ENCODE results near the gene TBC1D1.

Gene TBC1D1, protein sequence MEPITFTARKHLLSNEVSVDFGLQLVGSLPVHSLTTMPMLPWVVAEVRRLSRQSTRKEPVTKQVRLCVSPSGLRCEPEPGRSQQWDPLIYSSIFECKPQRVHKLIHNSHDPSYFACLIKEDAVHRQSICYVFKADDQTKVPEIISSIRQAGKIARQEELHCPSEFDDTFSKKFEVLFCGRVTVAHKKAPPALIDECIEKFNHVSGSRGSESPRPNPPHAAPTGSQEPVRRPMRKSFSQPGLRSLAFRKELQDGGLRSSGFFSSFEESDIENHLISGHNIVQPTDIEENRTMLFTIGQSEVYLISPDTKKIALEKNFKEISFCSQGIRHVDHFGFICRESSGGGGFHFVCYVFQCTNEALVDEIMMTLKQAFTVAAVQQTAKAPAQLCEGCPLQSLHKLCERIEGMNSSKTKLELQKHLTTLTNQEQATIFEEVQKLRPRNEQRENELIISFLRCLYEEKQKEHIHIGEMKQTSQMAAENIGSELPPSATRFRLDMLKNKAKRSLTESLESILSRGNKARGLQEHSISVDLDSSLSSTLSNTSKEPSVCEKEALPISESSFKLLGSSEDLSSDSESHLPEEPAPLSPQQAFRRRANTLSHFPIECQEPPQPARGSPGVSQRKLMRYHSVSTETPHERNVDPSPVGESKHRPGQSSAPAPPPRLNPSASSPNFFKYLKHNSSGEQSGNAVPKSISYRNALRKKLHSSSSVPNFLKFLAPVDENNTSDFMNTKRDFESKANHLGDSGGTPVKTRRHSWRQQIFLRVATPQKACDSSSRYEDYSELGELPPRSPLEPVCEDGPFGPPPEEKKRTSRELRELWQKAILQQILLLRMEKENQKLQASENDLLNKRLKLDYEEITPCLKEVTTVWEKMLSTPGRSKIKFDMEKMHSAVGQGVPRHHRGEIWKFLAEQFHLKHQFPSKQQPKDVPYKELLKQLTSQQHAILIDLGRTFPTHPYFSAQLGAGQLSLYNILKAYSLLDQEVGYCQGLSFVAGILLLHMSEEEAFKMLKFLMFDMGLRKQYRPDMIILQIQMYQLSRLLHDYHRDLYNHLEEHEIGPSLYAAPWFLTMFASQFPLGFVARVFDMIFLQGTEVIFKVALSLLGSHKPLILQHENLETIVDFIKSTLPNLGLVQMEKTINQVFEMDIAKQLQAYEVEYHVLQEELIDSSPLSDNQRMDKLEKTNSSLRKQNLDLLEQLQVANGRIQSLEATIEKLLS (N-terminal part only)

DNA sequence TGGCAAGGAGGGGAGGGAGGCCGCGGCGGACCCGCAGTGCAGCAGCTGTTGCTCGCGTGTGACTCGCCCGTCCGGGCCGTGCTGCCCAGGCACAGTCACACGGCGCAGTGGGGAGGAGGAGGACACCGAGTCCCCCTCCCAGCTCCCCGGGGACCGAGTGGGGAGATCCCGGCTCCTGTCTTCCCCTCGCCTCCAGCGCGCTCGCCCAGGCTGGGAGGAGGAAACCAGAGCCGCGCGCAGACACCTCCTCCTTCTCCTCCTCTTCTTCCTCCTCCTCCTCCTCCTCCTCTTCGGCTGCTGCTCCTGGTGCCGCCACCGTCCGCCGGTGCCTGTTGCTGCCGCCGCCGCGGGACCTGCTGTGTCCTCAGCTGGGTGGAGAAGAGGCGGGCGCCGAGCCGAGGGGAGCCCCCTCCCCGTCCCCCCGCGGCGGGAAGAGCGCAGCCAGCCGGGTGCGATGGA is at the start of gene TBC1D1:
TSS of gene TBC1D1 (plus strand) at position 284 of the 459 bp plus-strand sequence. CDS start 11,012 bp downstream, outside the sequence.
- peak; percentile 27 to 61 for DNase-seq (ENCODE audit: low spot score in 2 of 2)
- no peaks in the 10 kb centered on the region for H3K36me3 ChIP-seq (replicated peaks)
- no peaks in the 10 kb centered on the region for H3K4me1 ChIP-seq
- no peaks in the 10 kb centered on the region for H3K27me3 ChIP-seq (ENCODE audit: low read depth)
- peak within 1 kb of the TSS; percentile 51 for H3K4me3 ChIP-seq
- H3K9me3 ChIP-seq = no peaks in the 10 kb centered on the region
- in situ Hi-C loops (cut with MboI; ENCODE audit: low sequenced_read_pairs) = no loop called here

DNA sequence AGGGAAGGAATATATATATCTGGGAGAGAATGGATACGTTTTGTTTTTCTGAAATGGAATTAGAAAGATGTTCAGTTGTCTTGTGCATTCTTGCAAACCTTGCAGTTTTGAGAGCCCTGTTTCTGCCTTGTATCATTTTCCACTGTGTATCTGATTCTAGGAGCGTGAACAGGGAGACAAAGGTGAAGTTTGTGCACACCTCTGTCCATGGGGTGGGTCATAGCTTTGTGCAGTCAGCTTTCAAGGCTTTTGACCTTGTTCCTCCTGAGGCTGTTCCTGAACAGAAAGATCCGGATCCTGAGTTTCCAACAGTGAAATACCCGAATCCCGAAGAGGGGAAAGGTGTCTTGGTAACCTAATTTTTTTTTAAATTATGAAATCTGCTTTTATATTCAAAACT is 46.7 kb upstream of the TBC1D1 start:
- no peaks in the 10 kb centered on the region for H3K4me1 ChIP-seq
- no peak for DNase-seq (ENCODE audit: low spot score in 2 of 2)
- in situ Hi-C loops (cut with MboI; ENCODE audit: low sequenced_read_pairs) = no loop called here
- H3K4me3 ChIP-seq = no peak overlapping the region
- H3K36me3 ChIP-seq (replicated peaks) = peaks cover 56% of the 10 kb centered on the region
- H3K9me3 ChIP-seq = no peaks in the 10 kb centered on the region
- H3K27me3 ChIP-seq (ENCODE audit: low read depth) = no peaks in the 10 kb centered on the region

DNA sequence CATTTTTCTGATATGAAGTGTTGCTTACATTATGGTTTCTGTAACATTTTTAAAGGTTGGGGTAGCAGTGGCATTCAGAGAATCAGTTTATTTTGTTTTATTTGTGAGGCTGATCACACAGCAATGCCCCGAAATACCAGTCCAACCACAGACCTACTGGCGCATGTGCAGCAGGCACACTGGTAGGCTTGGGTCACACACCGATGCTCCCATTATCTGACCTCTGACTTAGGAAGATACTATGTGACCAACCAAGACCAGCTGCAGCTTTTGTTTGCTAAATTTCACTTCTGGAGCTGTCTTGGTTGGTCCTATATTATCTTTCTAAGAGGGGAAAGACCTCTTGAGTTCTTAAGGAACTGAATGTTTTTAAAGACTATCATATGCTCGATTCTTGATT is 45.7 kb upstream of the TBC1D1 start:
- no peaks in the 10 kb centered on the region for H3K4me1 ChIP-seq
- peaks cover 48% of the 10 kb centered on the region for H3K36me3 ChIP-seq (replicated peaks)
- no peaks in the 10 kb centered on the region for H3K9me3 ChIP-seq
- in situ Hi-C loops (cut with MboI; ENCODE audit: low sequenced_read_pairs) = no loop called here
- DNase-seq (ENCODE audit: low spot score in 2 of 2) = no peak
- no peaks in the 10 kb centered on the region for H3K27me3 ChIP-seq (ENCODE audit: low read depth)
- H3K4me3 ChIP-seq = no peak overlapping the region

DNA sequence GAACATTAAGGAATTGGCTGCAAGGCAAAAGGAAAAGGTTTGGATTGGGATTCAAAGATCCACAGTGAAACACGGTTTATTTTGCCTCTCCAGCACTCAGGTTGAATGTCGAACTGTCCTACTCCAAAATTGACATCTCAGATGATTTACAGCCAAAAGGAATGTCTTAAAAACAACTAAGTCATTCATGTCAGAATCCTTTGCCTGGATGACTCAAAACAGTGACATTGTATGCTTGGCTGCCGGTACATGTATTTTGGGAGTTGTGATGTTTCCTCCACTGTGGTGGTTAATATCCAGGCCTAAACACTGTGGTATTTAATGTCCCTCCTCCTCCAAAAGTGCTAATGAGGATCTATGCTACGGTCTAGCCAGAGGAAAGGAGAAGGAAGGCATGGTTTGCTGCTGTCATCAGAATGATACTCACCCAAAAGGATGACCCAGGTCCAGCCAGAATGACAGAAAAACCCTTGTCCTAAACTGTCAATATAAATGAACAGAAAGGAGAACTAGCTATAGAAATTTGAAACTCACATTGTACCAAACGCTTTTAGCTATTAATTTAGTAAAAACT is 43.5 kb upstream of the TBC1D1 start:
- Histone ChIP-seq H3K4me1 (no peaks in the 10 kb centered on the region), H3K9me3 (no peaks in the 10 kb centered on the region), H3K4me3 (no peak overlapping the region), H3K27me3 (ENCODE audit: low read depth) (no peaks in the 10 kb centered on the region), H3K36me3 (replicated peaks) (peaks cover 41% of the 10 kb centered on the region)
- in situ Hi-C loops (cut with MboI; ENCODE audit: low sequenced_read_pairs) = no loop called here
- no peak for DNase-seq (ENCODE audit: low spot score in 2 of 2)

DNA sequence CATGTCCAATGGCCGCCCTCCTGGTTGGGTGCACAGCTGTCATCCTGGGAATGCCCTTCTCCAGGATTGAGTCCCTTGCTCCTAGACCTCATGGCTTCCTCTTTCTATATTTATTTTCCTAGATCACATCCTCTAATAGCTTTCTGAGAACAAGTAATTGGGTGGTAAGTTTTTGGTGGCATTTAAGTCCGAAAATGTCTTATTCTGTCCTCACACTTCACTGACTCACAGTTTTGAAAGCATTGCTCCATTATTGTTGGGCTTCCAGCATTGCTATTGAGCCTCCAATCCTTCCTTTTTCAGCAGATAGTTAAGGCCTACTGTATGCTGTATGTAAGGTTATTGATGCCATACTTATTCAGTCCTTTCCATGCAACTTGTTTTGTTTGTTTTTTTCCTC is 38.5 kb upstream of the TBC1D1 start:
- no peak for DNase-seq (ENCODE audit: low spot score in 2 of 2)
- Histone ChIP-seq H3K36me3 (replicated peaks) (peaks cover 40% of the 10 kb centered on the region), H3K4me3 (no peak overlapping the region), H3K27me3 (ENCODE audit: low read depth) (no peaks in the 10 kb centered on the region), H3K9me3 (no peaks in the 10 kb centered on the region), H3K4me1 (no peaks in the 10 kb centered on the region)
- in situ Hi-C loops (cut with MboI; ENCODE audit: low sequenced_read_pairs) = no loop called here

DNA sequence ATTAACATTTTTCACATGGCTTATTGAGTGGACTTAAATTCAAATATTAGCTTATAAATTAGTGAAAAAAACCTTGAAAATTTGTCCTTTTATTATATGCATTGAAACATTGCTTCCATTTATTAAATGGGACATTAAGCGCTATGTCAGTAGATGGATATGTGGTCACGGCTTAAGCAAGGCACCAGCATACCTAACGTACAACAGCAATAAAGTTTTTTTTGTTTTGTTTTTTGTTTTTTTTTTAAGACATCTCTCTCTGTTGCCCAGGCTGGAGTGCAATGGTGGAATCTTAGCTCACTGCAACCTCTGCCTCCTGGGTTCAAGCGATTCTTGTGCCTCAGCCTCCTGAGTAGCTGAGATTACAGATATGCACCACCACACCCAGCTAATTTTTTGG is 32.8 kb upstream of the TBC1D1 start:
- Histone ChIP-seq H3K9me3 (no peaks in the 10 kb centered on the region), H3K4me3 (no peak overlapping the region), H3K36me3 (replicated peaks) (peaks cover 35% of the 10 kb centered on the region), H3K27me3 (ENCODE audit: low read depth) (no peaks in the 10 kb centered on the region), H3K4me1 (no peaks in the 10 kb centered on the region)
- no peak for DNase-seq (ENCODE audit: low spot score in 2 of 2)
- in situ Hi-C loops (cut with MboI; ENCODE audit: low sequenced_read_pairs) = no loop called here

DNA sequence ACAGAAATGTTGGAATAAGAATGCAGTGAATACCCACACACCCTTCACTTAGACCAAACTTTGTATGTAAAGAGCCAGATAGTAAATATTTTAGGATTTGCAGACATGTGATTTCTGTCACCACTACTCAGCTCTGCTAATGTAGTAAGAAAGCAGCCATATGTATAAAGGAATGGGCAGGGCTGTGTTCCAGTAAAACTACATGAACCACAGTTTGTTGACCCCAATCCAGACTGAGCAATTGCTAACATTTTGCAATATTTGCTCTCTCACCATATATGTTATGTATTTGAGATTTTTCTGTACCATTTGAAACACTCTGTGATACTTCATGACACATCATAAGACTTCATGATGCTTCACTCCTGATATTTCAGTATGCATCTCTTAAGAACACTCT is 32.0 kb upstream of the TBC1D1 start:
- peaks cover 35% of the 10 kb centered on the region for H3K36me3 ChIP-seq (replicated peaks)
- H3K4me1 ChIP-seq = no peaks in the 10 kb centered on the region
- no peak overlapping the region for H3K4me3 ChIP-seq
- H3K27me3 ChIP-seq (ENCODE audit: low read depth) = no peaks in the 10 kb centered on the region
- DNase-seq (ENCODE audit: low spot score in 2 of 2) = no peak
- in situ Hi-C loops (cut with MboI; ENCODE audit: low sequenced_read_pairs) = no loop called here
- H3K9me3 ChIP-seq = no peaks in the 10 kb centered on the region

DNA sequence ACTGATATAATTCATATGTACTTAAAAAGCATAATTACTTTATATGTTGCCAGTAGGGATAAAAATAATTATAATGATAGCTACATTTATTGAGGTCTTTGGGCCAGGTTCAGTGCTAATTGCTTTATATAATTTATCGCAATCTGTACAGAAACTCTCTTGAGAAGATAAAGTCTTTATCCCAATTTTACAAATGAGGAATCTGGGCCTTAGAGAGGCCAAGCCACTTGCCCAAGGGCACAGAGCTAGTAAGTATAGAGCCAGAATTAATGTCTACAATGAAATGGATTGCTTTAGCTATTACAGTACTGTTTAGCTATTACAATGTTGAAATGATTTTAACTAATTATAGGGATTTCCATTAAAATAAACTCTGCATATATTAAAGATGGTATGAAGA is 30.6 kb upstream of the TBC1D1 start:
- Histone ChIP-seq H3K9me3 (no peaks in the 10 kb centered on the region), H3K36me3 (replicated peaks) (peaks cover 31% of the 10 kb centered on the region), H3K27me3 (ENCODE audit: low read depth) (no peaks in the 10 kb centered on the region), H3K4me3 (no peak overlapping the region), H3K4me1 (no peaks in the 10 kb centered on the region)
- no peak for DNase-seq (ENCODE audit: low spot score in 2 of 2)
- in situ Hi-C loops (cut with MboI; ENCODE audit: low sequenced_read_pairs) = no loop called here

DNA sequence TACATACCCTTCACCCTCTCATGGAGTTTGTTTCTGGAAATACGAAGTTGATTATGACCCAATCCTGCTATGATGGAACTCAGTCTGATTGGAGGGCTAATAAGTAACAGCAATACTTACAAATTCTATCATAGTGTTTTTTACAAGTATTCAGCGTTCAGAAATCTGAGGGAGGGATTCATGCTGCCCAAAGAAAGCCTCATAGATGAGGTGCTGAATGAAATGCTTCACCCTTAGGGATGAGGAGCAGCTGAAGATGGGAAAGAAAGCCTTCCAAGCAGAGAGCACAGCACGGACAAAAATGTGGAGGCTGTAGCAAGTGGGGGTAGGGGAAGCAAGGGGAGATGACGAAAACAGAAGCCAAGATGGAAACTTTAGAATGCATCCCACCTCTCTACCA is 27.9 kb upstream of the TBC1D1 start:
- Histone ChIP-seq H3K4me1 (no peaks in the 10 kb centered on the region), H3K36me3 (replicated peaks) (peaks cover 12% of the 10 kb centered on the region; the same call in 1 of the 2 replicates), H3K27me3 (ENCODE audit: low read depth) (no peaks in the 10 kb centered on the region), H3K4me3 (no peak overlapping the region), H3K9me3 (no peaks in the 10 kb centered on the region)
- in situ Hi-C loops (cut with MboI; ENCODE audit: low sequenced_read_pairs) = no loop called here
- DNase-seq (ENCODE audit: low spot score in 2 of 2) = no peak

DNA sequence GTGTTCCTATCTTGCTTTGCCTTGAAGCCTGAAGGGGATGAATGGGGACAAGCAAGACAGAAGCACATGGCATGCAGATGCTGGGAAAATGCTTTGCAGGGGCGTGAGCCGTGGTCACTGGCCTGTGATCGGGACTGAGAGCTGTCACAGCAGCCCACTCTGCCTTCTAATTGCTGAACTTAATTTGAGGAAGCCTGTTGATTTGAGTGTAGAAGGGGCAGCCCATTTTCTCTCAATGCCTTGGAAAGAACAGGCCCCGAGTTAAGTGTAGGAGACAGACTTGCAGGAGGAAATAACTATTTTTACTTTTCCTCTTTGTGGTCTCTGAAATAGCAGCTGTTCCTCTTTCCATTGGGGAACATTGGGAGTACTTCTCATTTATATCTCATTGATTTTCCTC is 26.1 kb upstream of the TBC1D1 start:
- no peak overlapping the region for H3K4me3 ChIP-seq
- no peaks in the 10 kb centered on the region for H3K4me1 ChIP-seq
- no peaks in the 10 kb centered on the region for H3K9me3 ChIP-seq
- in situ Hi-C loops (cut with MboI; ENCODE audit: low sequenced_read_pairs) = no loop called here
- DNase-seq (ENCODE audit: low spot score in 2 of 2) = no peak
- H3K36me3 ChIP-seq (replicated peaks) = peaks cover 12% of the 10 kb centered on the region; the same call in 1 of the 2 replicates
- no peaks in the 10 kb centered on the region for H3K27me3 ChIP-seq (ENCODE audit: low read depth)

DNA sequence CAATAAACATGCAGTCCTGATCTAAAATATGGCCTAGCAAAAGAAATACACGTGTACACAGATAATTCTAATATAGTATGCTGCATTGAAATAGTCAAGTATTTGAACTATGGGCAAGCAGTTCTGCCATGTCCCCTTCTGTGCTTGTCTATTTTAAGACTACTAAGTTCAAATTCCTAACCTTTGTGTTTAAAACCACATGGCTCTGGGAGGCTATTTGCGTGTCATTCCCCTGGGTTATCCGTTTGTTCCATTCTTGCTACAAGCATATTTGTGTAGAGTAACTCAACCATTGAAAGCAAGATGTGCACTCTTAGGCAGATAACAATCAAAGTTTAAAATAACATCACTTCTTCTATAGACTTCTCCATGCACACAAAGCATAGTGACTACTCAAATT is 25.4 kb upstream of the TBC1D1 start:
- DNase-seq (ENCODE audit: low spot score in 2 of 2) = no peak
- no peaks in the 10 kb centered on the region for H3K4me1 ChIP-seq
- no peaks in the 10 kb centered on the region for H3K9me3 ChIP-seq
- H3K27me3 ChIP-seq (ENCODE audit: low read depth) = no peaks in the 10 kb centered on the region
- in situ Hi-C loops (cut with MboI; ENCODE audit: low sequenced_read_pairs) = no loop called here
- H3K36me3 ChIP-seq (replicated peaks) = peaks cover 12% of the 10 kb centered on the region; the same call in 1 of the 2 replicates
- H3K4me3 ChIP-seq = no peak overlapping the region

DNA sequence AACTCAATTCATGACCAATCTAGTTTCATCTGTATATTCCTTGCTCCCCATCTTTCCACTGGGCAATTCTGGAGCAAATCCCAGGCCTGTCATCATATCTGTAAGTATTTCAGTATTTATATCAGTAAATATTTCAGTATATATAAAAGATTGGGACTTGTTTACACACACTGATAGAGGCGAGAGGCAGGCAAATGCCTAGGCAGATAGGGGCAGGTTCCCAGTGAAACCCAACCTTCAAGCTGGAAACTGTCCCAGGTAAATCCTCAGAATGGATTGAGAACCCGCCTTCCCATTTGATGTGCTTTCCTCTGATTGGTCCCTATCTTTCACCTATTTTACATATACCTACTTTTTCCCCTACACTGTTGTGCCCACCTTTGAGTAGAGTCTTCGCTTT is 23.8 kb upstream of the TBC1D1 start:
- Histone ChIP-seq H3K4me3 (no peak overlapping the region), H3K9me3 (no peaks in the 10 kb centered on the region), H3K4me1 (no peaks in the 10 kb centered on the region), H3K36me3 (replicated peaks) (peaks cover 2% of the 10 kb centered on the region; the same call in 1 of the 2 replicates), H3K27me3 (ENCODE audit: low read depth) (no peaks in the 10 kb centered on the region)
- DNase-seq (ENCODE audit: low spot score in 2 of 2) = no peak
- in situ Hi-C loops (cut with MboI; ENCODE audit: low sequenced_read_pairs) = no loop called here

DNA sequence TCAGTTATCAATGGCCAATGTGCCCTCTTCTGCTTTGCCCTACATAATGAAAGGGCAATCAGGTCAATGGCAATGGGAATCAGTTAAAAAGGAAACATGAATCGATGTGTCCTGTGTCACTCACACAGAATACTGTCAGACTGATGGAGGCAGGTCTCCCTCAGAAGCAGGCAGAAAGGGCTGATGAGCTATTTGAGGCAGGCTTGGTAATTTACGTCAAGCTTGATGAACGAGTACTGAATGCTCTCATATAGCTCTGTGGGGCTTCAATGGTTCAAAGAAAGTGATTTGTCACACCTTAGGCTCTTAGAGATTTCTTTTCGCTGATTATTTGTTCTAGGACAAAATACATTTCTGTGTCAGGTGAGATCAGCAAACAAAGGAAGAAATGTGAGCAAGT is 22.6 kb upstream of the TBC1D1 start:
- in situ Hi-C loops (cut with MboI; ENCODE audit: low sequenced_read_pairs) = no loop called here
- Histone ChIP-seq H3K9me3 (no peaks in the 10 kb centered on the region), H3K4me1 (no peaks in the 10 kb centered on the region), H3K36me3 (replicated peaks) (no peaks in the 10 kb centered on the region), H3K27me3 (ENCODE audit: low read depth) (no peaks in the 10 kb centered on the region), H3K4me3 (no peak overlapping the region)
- no peak for DNase-seq (ENCODE audit: low spot score in 2 of 2)

All from HAP-1 (cell line).